Brain microvascular endothelial cell (primary cell): Measurements from ENCODE around the gene COL10A1.

Source experiments
- DNase-seq: peaks from one replicate; pipeline ENCODE4 v3.0.0-alpha.2; 2020
- H3K27ac ChIP-seq: fragments of 250-450 bp; sonication (Bioruptor Pico); 2 replicates; pipeline ENCODE4 v1.5.1; 2020; ENCODE audit warnings: mild to moderate bottlenecking, moderate library complexity
- H3K27me3 ChIP-seq: fragments of 250-450 bp; sonication (Bioruptor Pico); replicated peaks from 2 replicates; pipeline ENCODE4 v1.5.1; 2020; ENCODE audit warnings: mild to moderate bottlenecking
- H3K36me3 ChIP-seq: fragments of 250-450 bp; sonication (Bioruptor Pico); replicated peaks from 2 replicates; pipeline ENCODE4 v1.5.1; 2020; ENCODE audit warnings: mild to moderate bottlenecking
- H3K4me3 ChIP-seq: 2 replicates; pipeline ENCODE4 v1.5.1; 2011; ENCODE audit warnings: low read depth, mild to moderate bottlenecking, control low read depth, low read length, moderate library complexity
- in situ Hi-C: cut with HindIII; loops from 2 replicates; pipeline ENCODE4 v1.10.0; 2017; ENCODE audit warnings: low sequenced_read_pairs, low pct_ligation_motif_present
- TF ChIP-seq, protein P1 (sequence below): IDR thresholded peaks from 2 replicates; pipeline ENCODE4 v1.5.1; 2011; ENCODE audit warnings: low read depth, mild to moderate bottlenecking, moderate library complexity, low read length, control low read depth, inconsistent platforms; ENCODE audit errors: missing control alignments

The COL10A1 gene

DNA sequence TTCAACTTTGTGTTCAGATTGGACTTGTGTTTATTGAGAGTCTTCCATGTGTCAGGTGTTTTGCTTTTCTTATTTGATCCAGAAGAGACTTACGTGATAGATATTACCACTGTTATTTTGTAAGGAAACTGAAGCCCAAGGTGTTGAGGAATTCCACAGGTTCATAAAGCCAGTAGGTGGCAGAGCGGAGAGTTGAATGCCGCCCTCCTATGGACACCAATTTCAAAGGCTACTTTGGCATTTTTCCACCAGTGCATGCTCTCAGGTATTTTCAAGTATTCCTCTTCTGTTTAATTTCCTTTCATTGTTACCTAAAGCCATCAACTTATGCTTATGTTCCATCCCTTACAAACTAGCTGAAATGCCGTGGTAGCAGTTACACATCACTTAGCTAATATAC is 14.0 kb upstream of the COL10A1 start:
- Histone ChIP-seq H3K36me3 (no peaks in the 10 kb centered on the region), H3K27ac (no peak overlapping the region), H3K27me3 (no peaks in the 10 kb centered on the region), H3K4me3 (no peak overlapping the region)
- TF ChIP-seq, protein P1, sequence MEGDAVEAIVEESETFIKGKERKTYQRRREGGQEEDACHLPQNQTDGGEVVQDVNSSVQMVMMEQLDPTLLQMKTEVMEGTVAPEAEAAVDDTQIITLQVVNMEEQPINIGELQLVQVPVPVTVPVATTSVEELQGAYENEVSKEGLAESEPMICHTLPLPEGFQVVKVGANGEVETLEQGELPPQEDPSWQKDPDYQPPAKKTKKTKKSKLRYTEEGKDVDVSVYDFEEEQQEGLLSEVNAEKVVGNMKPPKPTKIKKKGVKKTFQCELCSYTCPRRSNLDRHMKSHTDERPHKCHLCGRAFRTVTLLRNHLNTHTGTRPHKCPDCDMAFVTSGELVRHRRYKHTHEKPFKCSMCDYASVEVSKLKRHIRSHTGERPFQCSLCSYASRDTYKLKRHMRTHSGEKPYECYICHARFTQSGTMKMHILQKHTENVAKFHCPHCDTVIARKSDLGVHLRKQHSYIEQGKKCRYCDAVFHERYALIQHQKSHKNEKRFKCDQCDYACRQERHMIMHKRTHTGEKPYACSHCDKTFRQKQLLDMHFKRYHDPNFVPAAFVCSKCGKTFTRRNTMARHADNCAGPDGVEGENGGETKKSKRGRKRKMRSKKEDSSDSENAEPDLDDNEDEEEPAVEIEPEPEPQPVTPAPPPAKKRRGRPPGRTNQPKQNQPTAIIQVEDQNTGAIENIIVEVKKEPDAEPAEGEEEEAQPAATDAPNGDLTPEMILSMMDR, result peak; percentile 9
- DNase-seq, result no peak
- in situ Hi-C loops, result no loop called here

- no peak for DNase-seq
- Histone ChIP-seq H3K4me3 (no peak overlapping the region), H3K36me3 (no peaks in the 10 kb centered on the region), H3K27ac (no peak overlapping the region), H3K27me3 (no peaks in the 10 kb centered on the region)
- TF ChIP-seq, protein P1, result no peak
- in situ Hi-C loops, result no loop called here
Observed at GRCh38 chr6:116136933-116137340, 11.0 kb upstream of the COL10A1 start.

GRCh38 chr6:116136373-116136772 is 10.4 kb upstream of the COL10A1 start:
- DNase-seq, result no peak
- in situ Hi-C loops, result no loop called here
- Histone ChIP-seq H3K36me3 (no peaks in the 10 kb centered on the region), H3K27ac (no peak overlapping the region), H3K4me3 (no peak overlapping the region), H3K27me3 (no peaks in the 10 kb centered on the region)
- TF ChIP-seq, protein P1, result no peak

DNA sequence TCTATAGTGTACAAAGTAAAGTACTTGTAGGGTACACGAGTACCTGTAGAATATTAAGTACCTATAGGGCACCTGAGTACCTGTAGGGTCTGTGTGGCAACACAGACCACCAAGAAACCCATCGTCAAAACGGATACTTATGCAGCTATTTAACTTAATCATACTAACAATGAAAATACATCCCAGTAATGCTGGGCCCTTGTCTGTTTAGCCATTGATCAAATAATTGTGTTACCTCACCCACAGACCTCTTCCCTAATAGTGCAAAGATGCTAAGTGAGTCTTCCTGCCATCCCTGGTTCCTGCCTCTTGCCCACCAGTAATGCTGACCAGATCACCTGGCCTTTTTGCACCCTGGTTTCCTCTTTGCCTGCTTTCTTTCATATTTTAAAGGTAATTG is 7.5 kb upstream of the COL10A1 start:
- no peak for DNase-seq
- Histone ChIP-seq H3K27ac (no peak overlapping the region), H3K36me3 (no peaks in the 10 kb centered on the region), H3K27me3 (no peaks in the 10 kb centered on the region), H3K4me3 (no peak overlapping the region)
- TF ChIP-seq, protein P1, result no peak
- in situ Hi-C loops, result no loop called here

DNA sequence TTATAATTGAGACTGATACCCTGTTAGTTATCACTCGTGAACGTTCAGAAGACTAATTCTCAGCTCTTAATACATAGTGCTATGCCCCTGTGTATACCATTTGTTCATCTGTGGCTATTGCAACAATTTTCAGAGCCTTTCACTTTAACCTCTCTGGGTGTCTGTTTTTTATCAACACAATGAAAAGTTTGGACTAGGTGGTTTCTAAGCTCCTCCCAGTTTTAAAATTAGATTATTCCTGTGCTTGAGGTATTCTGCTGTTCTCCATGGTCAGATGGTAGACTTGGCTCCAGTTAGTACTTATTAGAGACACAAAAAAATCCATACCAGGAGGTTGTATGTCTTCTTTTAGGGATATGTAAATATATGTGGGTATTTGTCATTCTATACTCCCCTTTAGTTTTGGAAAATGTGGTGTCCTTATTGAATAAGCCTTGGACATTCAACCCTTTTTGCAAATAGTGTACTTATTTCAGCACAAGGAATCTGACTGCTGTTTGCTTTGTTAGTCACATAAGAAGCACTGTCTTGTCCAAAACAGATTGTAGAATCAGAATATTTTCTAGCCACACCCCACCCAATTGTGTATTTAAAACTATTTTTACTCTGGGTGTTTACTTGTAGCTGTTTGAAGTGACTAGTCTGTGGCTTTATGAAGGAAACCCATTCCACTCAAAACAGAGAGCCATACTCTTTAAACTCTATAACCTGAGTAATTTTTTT is 2.0 kb upstream of the COL10A1 start:
- Histone ChIP-seq H3K36me3 (no peaks in the 10 kb centered on the region), H3K27me3 (no peaks in the 10 kb centered on the region), H3K4me3 (no peak overlapping the region), H3K27ac (no peak overlapping the region)
- in situ Hi-C loops, result no loop called here
- TF ChIP-seq, protein P1, result no peak
- no peak for DNase-seq

DNA sequence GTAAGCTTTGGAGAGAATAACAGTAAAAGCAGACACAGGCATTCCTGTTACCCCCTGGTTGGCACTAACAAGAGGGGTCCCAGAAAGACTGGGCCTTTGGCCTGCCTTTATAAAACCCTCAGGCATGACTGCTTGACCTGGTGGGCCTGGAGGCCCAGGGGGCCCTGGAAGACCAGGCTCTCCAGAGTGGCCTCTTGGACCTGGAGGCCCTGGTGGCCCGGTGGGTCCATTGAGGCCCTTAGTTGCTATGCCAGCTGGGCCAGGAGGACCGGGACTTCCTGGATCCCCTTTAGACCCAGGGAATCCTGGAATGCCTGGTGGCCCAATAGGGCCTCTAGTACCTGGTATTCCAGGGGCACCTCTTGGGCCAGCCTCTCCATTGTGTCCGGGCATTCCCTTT is 5.5 kb downstream of the COL10A1 start:
- Histone ChIP-seq H3K4me3 (no peak overlapping the region), H3K27ac (no peak overlapping the region), H3K36me3 (no peaks in the 10 kb centered on the region), H3K27me3 (no peaks in the 10 kb centered on the region)
- in situ Hi-C loops, result no loop called here
- no peak for DNase-seq
- TF ChIP-seq, protein P1, result no peak
